Mesodermal cell (in vitro differentiated cells): ENCODE data around the gene MYO1D.

Experiments
- H3K27ac ChIP-seq: 2 replicates; pipeline ENCODE4 v1.7.0; 2013; ENCODE audit warnings: mild to moderate bottlenecking, low read depth, low read length, moderate library complexity; ENCODE audit not compliant: severe bottlenecking
- H3K36me3 ChIP-seq: 2 replicates; pipeline ENCODE4 v1.7.1; 2013; ENCODE audit warnings: mild to moderate bottlenecking, low read length, moderate library complexity; ENCODE audit not compliant: control insufficient read depth, insufficient read depth
- H3K4me1 ChIP-seq: one replicate; pipeline ENCODE4 v1.7.1; 2013; ENCODE audit warnings: mild to moderate bottlenecking, low read length; ENCODE audit not compliant: insufficient read depth, control insufficient read depth, poor library complexity, severe bottlenecking
- H3K4me3 ChIP-seq: 2 replicates; pipeline ENCODE4 v1.7.0; 2013; ENCODE audit warnings: low read length, control low read depth, mild to moderate bottlenecking; ENCODE audit not compliant: insufficient read depth, poor library complexity, severe bottlenecking; ENCODE audit errors: extremely low read depth
- H3K9me3 ChIP-seq: 2 replicates; pipeline ENCODE4 v1.7.1; 2013; ENCODE audit warnings: mild to moderate bottlenecking, low read length, moderate library complexity; ENCODE audit not compliant: control insufficient read depth
- WGBS, 2 experiments: methylation state at CpG; one replicate each; pipeline ENCODE4 v1.1.5; 2013; ENCODE audit warnings: missing lambda C conversion rate in 2 of 2; ENCODE audit not compliant: insufficient coverage in 2 of 2; 5-methylcytosine and 5-hydroxymethylcytosine counted together

Gene MYO1D

GRCh38 chr17:32802306-32802705, 74.6 kb downstream of the MYO1D start:
- H3K4me3 ChIP-seq, result no peak overlapping the region
- no peaks in the 10 kb centered on the region for H3K9me3 ChIP-seq
- H3K4me1 ChIP-seq, result peaks cover 11% of the 10 kb centered on the region
- H3K36me3 ChIP-seq, result no peaks in the 10 kb centered on the region
- no peak overlapping the region for H3K27ac ChIP-seq

DNA sequence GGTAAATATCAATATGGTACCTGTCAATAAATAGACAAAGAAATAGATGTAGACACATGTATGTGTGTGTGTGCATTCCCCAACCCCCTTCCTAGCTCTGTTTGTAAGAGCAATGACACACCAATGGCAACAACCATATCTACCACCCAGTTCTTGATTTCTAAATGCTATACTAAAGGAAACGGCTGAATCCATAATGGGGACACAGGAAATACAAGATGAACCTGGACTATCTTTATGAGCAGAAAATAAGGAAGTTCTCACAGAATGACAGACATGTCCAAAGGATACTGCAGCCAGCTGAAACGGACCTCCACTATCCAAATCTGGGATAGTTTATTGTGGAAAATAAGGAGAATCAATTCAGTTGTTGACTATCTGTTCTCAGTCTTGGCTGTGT, 75.3 kb downstream of the MYO1D start:
- H3K4me3 ChIP-seq, result no peak overlapping the region
- no peaks in the 10 kb centered on the region for H3K36me3 ChIP-seq
- no peaks in the 10 kb centered on the region for H3K9me3 ChIP-seq
- H3K4me1 ChIP-seq, result peaks cover 11% of the 10 kb centered on the region
- 100% methylated on average over 1 of the region's 2 CpGs for WGBS, 2 experiments
- no peak overlapping the region for H3K27ac ChIP-seq

DNA sequence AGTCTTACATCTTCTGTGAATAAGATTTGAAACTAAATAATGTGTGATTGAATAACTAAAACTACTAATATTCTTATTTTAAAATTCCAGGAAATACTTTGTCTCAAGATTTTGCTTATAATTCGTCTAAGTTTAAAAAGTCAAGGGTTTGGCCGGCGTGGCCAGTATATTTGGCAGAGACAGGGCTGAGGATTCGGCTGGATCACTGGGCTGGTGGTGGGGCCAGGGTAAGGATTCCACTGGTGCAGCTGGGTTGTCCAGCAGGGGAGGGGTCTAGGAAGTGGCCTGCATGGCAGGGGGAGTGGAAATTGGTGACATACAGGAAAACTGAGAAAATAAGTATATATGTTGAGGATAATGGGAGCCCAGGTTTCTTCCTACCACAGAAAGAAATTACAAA, 75.7 kb downstream of the MYO1D start:
- Histone ChIP-seq H3K4me1 (peaks cover 11% of the 10 kb centered on the region), H3K36me3 (no peaks in the 10 kb centered on the region), H3K9me3 (no peaks in the 10 kb centered on the region), H3K27ac (no peak overlapping the region), H3K4me3 (no peak overlapping the region)
- WGBS, 2 experiments, result 86 to 91% methylated on average over 3 to 4 of the region's 4 CpGs

GRCh38 chr17:32798938-32799337, 78.0 kb downstream of the MYO1D start:
- H3K4me1 ChIP-seq, result peaks cover 3% of the 10 kb centered on the region
- H3K9me3 ChIP-seq, result no peaks in the 10 kb centered on the region
- no peak overlapping the region for H3K4me3 ChIP-seq
- H3K27ac ChIP-seq, result no peak overlapping the region
- WGBS, 2 experiments, result no CpG with 5 or more reads among the region's 1 CpG
- no peaks in the 10 kb centered on the region for H3K36me3 ChIP-seq

GRCh38 chr17:32795339-32795979, 81.5 kb downstream of the MYO1D start:
- peaks cover 3% of the 10 kb centered on the region for H3K4me1 ChIP-seq
- no peaks in the 10 kb centered on the region for H3K9me3 ChIP-seq
- H3K36me3 ChIP-seq, result no peaks in the 10 kb centered on the region
- no peak overlapping the region for H3K27ac ChIP-seq
- WGBS, 2 experiments, result 90 to 97% methylated on average over 8 of the region's 11 CpGs
- no peak overlapping the region for H3K4me3 ChIP-seq

DNA sequence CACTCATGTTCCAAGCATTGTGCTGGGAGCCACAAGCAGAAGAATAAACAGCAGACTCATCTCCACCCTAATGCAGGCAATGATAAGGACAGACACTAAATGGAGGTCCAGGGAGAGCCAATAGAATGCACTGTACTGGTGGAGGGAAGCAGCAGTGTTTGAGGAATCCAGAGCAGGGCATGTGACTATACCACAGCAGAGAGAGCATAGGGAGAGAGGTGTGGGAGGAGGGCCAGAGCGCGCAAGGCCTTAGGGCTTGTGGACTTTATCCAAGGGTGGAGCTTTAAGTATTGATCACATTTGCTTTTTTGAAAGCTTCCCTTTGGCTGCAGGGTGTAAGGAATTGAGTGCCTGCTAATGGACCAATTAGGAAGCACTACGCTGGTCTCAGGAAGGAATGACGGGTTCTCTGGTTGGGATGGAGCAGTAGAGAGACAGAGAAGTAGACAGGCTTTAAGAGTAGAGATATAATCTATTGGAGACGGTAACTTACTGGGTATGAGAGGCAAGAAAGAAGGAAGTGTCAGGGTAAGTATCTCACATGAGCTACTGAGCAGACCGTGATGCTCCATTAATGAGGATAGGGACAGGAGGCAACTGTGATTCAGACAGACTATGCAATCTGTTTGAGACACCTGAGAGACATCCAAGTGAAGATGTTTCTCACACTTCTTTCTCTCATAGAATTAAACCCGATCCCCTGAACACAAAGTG, 82.2 kb downstream of the MYO1D start:
- H3K27ac ChIP-seq, result no peak overlapping the region
- no peak overlapping the region for H3K4me3 ChIP-seq
- no peaks in the 10 kb centered on the region for H3K9me3 ChIP-seq
- no peaks in the 10 kb centered on the region for H3K36me3 ChIP-seq
- WGBS, 2 experiments, result 93 to 96% methylated on average over 6 to 7 of the region's 7 CpGs
- H3K4me1 ChIP-seq, result peaks cover 3% of the 10 kb centered on the region

GRCh38 chr17:32793841-32794240, 83.1 kb downstream of the MYO1D start:
- Histone ChIP-seq H3K27ac (no peak overlapping the region), H3K4me1 (peaks cover 2% of the 10 kb centered on the region), H3K9me3 (no peaks in the 10 kb centered on the region), H3K36me3 (no peaks in the 10 kb centered on the region), H3K4me3 (no peak overlapping the region)
- WGBS, 2 experiments, result 96% methylated on average over 4 of the region's 4 CpGs

GRCh38 chr17:32792207-32792606, 84.7 kb downstream of the MYO1D start:
- no peak overlapping the region for H3K27ac ChIP-seq
- no CpG with 5 or more reads among the region's 1 CpG for WGBS, 2 experiments
- H3K4me1 ChIP-seq, result no peaks in the 10 kb centered on the region
- H3K9me3 ChIP-seq, result no peaks in the 10 kb centered on the region
- H3K4me3 ChIP-seq, result no peak overlapping the region
- H3K36me3 ChIP-seq, result no peaks in the 10 kb centered on the region

GRCh38 chr17:32786169-32786568, 90.8 kb downstream of the MYO1D start:
- WGBS, 2 experiments, result 87 to 95% methylated on average over 3 of the region's 3 CpGs
- no peaks in the 10 kb centered on the region for H3K9me3 ChIP-seq
- H3K27ac ChIP-seq, result no peak overlapping the region
- no peak overlapping the region for H3K4me3 ChIP-seq
- no peaks in the 10 kb centered on the region for H3K36me3 ChIP-seq
- H3K4me1 ChIP-seq, result no peaks in the 10 kb centered on the region

DNA sequence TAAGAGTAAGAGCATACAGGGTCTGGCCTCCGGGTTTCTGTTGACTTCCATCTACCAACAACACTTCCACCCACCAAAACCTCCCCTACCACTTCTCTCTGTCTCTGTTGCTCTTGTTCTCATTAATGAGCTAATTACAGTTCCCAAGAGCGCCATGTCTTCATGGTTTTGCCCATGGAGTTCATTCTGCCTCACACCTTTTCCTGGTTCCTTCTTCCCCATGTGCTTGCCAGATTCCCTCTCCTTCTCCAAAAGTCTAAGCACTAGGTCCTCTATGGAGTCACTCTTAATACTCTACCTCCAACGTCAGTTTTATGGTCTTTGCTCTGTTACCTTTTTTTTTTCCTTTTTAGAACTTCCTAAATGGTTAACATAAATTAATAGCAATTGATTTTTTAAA, 92.8 kb downstream of the MYO1D start:
- Histone ChIP-seq H3K4me3 (no peak overlapping the region), H3K4me1 (no peaks in the 10 kb centered on the region), H3K9me3 (no peaks in the 10 kb centered on the region), H3K36me3 (no peaks in the 10 kb centered on the region), H3K27ac (no peak overlapping the region)
- 92 to 100% methylated on average over 2 of the region's 3 CpGs for WGBS, 2 experiments

- no peak overlapping the region for H3K27ac ChIP-seq
- no CpG with 5 or more reads among the region's 3 CpGs for WGBS, 2 experiments
- H3K4me3 ChIP-seq, result no peak overlapping the region
- no peaks in the 10 kb centered on the region for H3K4me1 ChIP-seq
- no peaks in the 10 kb centered on the region for H3K9me3 ChIP-seq
- no peaks in the 10 kb centered on the region for H3K36me3 ChIP-seq
Measured at GRCh38 chr17:32783602-32784001, 93.3 kb downstream of the MYO1D start.
